HG03521 (cell line): Measurements from ENCODE around the gene CALHM5.
A peak's percentile ranks its signal among the peaks of the same experiment; 100 is the strongest.
"Not testable (repeated sequence)": the region's sequence is repeated elsewhere in the genome, so short reads cannot be mapped to it uniquely, and the experiment has no call there.

Experiments used
- ATAC-seq: cut with Tn5 transposase; IDR thresholded peaks from one replicate; pipeline ENCODE4 v1.9.1; 2021; ENCODE audit warnings: mild to moderate bottlenecking, moderate library complexity; ENCODE audit not compliant: unreplicated experiment

The CALHM5 gene, protein sequence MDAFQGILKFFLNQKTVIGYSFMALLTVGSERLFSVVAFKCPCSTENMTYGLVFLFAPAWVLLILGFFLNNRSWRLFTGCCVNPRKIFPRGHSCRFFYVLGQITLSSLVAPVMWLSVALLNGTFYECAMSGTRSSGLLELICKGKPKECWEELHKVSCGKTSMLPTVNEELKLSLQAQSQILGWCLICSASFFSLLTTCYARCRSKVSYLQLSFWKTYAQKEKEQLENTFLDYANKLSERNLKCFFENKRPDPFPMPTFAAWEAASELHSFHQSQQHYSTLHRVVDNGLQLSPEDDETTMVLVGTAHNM

GRCh38 chr6:116511424-116512110, at the start of gene CALHM5:
TSS of gene CALHM5 (plus strand) at chr6:116511639. CDS start at chr6:116511697, 58 bp downstream.
- no peak for ATAC-seq

DNA sequence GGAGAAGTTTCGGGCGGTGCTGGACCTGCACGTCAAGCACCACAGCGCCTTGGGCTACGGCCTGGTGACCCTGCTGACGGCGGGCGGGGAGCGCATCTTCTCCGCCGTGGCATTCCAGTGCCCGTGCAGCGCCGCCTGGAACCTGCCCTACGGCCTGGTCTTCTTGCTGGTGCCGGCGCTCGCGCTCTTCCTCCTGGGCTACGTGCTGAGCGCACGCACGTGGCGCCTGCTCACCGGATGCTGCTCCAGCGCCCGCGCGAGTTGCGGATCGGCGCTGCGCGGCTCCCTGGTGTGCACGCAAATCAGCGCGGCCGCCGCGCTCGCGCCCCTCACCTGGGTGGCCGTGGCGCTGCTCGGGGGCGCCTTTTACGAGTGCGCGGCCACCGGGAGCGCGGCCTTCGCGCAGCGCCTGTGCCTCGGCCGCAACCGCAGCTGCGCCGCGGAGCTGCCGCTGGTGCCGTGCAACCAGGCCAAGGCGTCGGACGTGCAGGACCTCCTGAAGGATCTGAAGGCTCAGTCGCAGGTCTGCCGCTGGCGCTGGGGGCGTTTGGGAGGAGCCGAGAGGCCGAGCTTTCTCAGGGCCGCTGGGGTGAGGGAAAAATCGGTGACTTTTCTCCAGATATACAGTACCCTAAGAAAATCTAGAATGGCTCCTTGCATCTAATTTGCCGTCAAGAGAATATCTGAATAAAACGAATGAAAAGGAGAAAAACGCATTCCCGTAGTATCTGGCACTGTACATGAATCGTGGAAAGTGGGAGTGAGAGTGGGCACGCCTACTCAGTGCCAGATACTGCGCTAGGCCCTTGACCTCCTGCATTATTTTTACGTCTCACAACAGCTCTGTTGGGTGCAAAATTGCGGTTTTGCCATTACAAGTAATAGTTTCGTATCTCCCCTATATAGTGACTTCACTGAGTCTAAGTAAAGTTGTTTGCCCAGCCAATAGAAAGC, 49.2 kb upstream of the CALHM5 start:
- ATAC-seq = peak; percentile 79

DNA sequence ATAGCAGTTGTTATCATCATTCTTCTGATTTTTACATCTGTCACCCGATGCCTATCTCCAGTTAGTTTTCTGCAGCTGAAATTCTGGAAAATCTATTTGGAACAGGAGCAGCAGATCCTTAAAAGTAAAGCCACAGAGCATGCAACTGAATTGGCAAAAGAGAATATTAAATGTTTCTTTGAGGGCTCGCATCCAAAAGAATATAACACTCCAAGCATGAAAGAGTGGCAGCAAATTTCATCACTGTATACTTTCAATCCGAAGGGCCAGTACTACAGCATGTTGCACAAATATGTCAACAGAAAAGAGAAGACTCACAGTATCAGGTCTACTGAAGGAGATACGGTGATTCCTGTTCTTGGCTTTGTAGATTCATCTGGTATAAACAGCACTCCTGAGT, 48.1 kb upstream of the CALHM5 start:
- ATAC-seq = no peak

GRCh38 chr6:116465246-116465645, 46.2 kb upstream of the CALHM5 start:
- no peak for ATAC-seq

DNA sequence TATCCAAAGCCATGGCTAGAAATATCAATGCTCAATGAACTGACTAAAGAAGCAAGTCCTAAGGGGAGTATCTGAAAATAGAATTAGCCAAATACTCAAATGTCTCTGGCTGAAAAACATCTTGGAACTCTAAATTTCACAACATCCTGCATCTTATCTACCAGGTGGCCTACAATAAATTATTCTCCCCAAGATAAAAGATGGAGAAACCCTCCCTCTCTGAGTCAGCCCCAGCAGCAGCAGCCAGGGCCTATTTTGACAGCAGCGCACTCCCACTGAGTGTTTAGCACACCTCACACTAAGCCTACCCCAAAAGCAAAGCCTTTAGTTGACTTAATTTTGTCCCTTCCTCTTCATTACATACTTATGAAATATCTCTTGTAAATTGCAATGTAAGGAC, 44.3 kb upstream of the CALHM5 start:
- ATAC-seq = no peak

GRCh38 chr6:116467514-116467913, 43.9 kb upstream of the CALHM5 start:
- ATAC-seq = no peak

DNA sequence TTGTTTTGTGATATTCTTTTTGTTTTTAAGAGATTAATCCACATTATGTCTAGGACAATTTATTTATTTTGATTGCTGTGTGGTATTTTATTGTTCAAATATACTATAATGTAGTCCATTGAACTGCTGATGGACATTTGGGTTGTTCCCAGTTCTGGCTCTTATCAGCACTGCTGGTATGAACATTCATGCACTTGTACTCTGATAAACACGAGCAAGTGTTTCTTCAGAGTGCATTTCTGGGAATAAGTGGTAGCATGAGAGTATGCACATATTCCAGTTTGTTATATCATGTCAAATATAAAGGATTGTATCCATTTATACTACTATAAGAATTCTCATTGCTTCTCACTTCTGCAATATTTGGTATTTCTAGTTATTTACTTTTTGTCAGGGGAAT, 43.1 kb upstream of the CALHM5 start:
- no peak for ATAC-seq

GRCh38 chr6:116471531-116471930, 39.9 kb upstream of the CALHM5 start:
- no peak for ATAC-seq

GRCh38 chr6:116472706-116473105, 38.7 kb upstream of the CALHM5 start:
- no peak for ATAC-seq

- ATAC-seq = no peak
Observed at GRCh38 chr6:116475141-116475540, 36.3 kb upstream of the CALHM5 start.

GRCh38 chr6:116476002-116476678, 35.3 kb upstream of the CALHM5 start:
- peak; percentile 100 for ATAC-seq

DNA sequence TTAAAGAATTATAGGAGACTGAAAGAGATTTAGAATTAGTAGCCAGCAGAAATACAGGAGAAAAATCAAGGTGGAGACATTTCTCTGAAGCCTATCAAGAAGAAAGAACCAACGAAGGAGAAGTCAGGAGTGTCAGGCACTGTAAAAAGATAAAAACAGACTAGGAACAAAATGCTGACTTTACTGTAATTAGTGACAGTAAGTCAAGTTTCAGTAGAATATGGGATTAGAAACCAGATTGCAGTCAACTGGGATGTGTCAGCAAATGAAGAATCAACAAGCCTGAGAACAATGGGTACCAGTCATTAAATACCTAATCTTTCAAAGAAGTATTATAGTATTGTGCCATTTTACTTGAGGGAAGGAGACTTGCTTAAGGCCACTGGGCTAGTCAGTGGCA, 28.7 kb upstream of the CALHM5 start:
- ATAC-seq = no peak

- ATAC-seq = no peak
Observed at GRCh38 chr6:116483616-116484015, 27.8 kb upstream of the CALHM5 start.

DNA sequence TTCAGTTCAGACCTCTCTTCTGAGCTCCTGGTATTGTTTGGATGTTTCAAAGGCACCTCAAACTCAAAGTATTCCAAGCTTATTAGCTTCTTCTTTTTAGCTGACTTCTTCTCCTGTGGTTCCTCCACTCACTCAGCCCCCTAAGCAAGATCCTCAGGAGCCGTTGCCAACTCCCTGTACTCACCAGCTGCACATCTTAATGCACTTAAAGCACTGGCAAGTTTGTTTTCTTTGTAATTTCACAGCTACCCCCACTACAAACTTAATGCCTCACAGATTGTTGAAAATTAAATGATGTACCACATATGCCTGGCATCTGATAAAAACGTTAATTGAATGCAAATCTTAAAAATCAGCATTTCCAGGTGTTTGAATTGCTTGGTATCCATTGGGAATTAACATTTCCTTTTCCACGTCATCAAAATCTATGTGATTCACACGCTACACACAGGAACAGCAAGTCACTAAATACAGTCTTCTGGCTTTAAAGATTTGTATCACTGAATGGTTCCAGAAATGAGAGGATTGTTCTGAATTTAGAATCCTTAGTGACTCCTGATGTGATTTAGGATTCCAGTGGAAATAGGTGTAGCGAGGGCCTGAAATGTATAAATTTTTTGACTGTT, 25.8 kb upstream of the CALHM5 start:
- ATAC-seq = no peak

GRCh38 chr6:116491610-116492330, 19.7 kb upstream of the CALHM5 start:
- no peak for ATAC-seq

- no peak for ATAC-seq
Observed at GRCh38 chr6:116492331-116493067, 18.9 kb upstream of the CALHM5 start.

DNA sequence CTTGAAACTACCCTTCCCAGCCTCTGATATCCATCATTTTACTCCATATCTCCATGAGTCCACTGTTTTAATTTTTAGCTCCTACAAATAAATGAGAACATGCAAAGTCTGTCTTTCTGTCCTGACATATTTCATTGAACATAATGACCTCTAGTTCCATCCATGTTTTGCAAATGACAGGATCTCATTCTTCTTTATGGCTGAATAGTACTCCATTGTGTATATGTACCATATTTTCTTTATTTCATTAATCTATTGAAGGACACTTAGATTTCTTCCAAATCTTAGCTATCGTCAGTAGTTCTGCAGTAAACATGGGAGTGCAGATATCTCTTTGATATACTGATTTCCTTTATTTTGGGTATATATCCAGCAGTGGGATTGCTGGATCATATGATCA, 16.3 kb upstream of the CALHM5 start:
- ATAC-seq = not testable (repeated sequence)

DNA sequence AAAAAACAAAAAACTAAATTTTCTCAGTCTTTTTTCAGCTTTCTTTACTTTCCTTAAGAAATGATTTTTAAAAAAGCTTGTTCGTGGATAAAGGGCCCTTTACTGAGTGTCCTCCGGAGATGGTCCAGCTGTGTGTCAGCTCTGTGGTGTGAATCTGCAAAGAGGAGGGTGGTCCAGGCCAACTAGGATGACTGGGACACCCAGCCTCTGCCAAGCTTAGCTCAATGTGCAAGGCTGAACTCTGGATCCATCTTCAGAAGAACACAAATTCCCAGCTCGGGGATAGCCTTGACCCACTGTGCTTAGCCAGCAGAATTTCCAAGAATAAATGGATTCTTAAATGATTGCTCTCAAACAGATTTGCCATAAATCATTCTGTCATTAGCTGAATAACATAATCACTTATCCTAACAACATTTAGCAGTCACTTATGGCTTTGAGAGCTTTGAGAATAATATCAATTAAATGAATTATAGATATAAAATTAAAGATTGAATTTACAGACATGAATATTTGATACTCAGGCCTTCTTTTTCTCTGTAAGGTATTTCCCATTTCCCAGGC, 14.2 kb upstream of the CALHM5 start:
- ATAC-seq = no peak

- no peak for ATAC-seq
Observed at GRCh38 chr6:116500969-116501433, 10.4 kb upstream of the CALHM5 start.
